G401 (cell line): Measurements from ENCODE around the gene FAM193A. TPM values are rescaled to one million over a fixed set of nuclear protein-coding genes. Genes with fewer than 3 reads are reported as not detected.
"Not testable (repeated sequence)": the region's sequence is repeated elsewhere in the genome, so short reads cannot be mapped to it uniquely, and the experiment has no call there.

Experiments used
- DNase-seq: peaks from one replicate; pipeline ENCODE4 v3.0.0-alpha.2; 2015; ENCODE audit warnings: low spot score
- in situ Hi-C: cut with HindIII; loops from 2 replicates; pipeline ENCODE4 v1.10.0; 2016; ENCODE audit warnings: low sequenced_read_pairs, mixed read lengths
- total RNA-seq: library from RNA; depleted of rRNA; stranded (reverse); fragments of >200 nt; shearing (Covaris generic); gene quantifications from 2 replicates; pipeline ENCODE4 v1.2.3, GENCODE V29; 2014

The FAM193A gene
- total RNA-seq, 1 experiment from 2014 or later, result 26.2 TPM

DNA sequence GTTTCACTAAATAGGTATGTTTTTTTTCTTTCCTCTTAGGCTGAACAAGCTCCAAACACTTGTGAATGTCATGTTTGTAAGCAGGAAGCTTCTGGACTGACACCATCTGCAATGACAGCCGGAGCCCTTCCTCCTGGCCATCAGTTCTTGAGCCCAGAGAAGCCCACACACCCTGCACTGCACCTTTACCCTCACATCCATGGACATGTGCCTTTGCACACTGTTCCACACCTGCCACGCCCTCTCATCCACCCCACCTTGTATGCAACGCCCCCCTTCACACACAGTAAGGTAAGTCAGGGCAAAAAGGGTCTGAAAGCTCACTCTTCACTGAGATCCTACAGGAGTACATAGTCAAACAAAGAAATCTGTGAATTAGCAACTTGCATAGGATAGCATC is 135.6 kb downstream of the FAM193A start:
- in situ Hi-C loops, result no loop called here
- no peak for DNase-seq

DNA sequence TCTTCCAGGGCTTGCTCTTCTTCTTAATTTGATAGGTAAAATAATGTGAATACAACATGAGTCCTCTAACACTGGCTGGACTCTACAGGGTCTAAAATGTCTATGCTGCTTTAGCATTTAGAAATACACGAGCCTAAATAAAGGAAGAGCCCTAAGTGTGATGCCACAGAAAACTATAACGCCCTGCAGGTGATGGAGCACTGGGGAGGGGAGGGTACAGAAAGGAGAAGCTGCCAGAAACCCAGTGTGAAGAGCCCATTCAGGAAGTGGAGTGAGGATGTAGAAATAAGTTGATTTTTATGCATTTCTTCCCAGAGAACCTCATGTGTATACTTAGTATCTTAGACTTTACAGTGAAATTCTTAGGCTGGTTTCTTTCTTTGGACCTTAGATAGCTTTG is 136.3 kb downstream of the FAM193A start:
- in situ Hi-C loops, result no loop called here
- no peak for DNase-seq

GRCh38 chr4:2673157-2673556 is 136.7 kb downstream of the FAM193A start:
- no peak for DNase-seq
- in situ Hi-C loops, result no loop called here

DNA sequence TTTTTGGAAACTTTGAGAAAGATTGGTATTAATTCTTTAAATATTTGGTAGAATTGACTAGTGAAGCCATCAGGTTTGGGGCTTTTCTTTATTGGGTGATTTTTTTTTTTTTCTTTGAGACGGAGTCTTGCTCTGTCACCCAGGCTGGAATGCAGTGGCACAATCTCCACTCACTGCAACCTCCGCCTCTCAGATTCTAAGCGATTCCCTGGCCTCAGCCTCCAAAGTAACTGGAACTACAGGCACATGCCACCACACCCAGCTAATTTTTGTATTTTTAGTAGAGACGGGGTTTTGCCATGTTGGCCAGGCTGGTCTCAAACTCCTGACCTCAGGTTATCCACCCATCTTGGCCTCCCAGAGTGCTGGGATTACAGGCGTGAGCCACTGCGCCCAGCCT is 143.3 kb downstream of the FAM193A start:
- in situ Hi-C loops, DNase-seq: not testable (repeated sequence)

- in situ Hi-C loops, result no loop called here
- DNase-seq, result no peak
These were observed 148.0 kb downstream of the FAM193A start for GRCh38 chr4:2684486-2684885.

GRCh38 chr4:2685541-2685940 is 149.1 kb downstream of the FAM193A start:
- in situ Hi-C loops, result no loop called here

DNA sequence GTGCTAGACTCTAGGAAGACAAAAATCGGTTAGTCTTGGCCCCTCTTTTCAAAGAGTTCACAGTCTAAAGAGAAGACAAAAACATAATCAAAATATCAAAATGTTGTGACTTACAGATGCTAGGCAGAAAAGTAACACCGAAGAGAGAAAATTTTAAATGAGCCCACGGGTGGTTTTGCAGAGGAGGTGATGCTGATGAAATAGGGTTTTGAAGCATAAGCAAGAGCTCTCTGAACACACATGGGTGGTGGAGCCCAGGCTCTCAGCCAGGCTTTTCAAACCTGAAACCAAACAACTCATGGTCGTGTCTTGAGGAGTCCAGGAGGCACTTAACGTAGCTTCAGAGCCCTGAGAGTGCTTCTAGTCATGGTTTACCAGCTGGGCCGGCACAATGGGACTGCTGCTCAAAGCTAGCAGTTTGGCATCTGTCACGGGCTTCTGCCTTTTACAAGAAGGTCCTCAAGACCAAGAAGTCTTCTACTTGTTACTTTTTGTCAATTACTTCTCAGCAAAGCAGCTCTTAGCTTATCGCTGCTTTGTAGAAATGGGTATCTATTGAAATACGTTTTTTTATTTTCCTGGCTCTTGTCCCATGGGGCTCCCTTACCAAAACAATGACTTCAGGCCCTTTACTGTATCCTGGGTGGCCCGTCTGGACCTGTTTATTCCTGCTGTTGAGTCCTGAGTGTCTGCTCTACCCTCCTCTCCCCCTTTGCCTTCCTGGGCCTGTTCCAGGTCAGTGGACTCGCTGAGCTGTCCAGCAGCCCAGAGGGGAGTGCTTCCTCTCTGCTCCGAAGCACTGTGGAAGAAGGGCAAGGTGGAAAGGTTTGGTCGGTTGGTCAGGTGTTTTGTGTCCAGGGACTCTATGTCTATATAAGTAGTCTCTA is 150.2 kb downstream of the FAM193A start:
- in situ Hi-C loops, result no loop called here
- DNase-seq, result no peak

More at GRCh38 chr4:2685541-2685940, 149.1 kb downstream of the FAM193A start:
- DNase-seq, result no peak

DNA sequence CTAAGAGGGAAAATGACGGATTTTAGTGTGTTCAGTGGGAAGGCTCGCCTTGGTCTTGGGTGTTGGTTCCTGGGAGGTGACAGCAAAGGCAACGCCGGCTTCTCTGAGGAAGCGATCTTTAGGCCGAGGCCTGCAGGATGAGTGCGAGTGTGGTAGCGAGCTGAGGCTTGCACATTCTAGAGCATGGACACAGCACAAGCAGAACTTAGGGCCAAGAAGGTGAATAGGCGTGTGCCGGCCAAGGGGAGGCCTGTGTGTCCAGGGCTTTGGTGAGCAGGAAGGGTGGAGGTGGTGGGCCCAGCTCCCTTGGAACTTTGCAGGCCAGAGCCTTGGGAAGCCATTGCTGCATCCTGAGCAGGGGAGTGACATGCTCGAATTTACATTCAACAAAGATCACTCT is 151.8 kb downstream of the FAM193A start:
- in situ Hi-C loops, result no loop called here
- no peak for DNase-seq

DNA sequence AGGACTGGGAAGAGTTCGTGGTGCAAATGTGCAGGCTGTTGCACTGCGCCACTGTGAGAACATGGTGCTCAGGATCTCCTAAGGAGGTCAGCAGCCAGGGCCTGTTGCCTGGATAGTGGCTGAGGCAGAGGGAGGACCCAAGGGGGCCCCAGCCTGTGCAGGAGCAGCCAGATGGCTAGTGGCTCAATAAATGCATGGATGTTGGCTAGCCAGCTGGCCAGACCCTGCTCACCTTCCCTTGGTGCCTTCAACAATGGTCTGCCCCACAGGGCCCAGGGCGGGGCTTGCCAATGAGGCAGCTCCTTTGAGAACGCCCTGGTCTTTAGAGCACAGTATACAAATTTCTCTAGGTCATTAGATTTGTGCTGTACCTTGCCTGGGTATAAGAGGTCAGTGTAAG is 152.2 kb downstream of the FAM193A start:
- in situ Hi-C loops, result no loop called here
- no peak for DNase-seq

DNA sequence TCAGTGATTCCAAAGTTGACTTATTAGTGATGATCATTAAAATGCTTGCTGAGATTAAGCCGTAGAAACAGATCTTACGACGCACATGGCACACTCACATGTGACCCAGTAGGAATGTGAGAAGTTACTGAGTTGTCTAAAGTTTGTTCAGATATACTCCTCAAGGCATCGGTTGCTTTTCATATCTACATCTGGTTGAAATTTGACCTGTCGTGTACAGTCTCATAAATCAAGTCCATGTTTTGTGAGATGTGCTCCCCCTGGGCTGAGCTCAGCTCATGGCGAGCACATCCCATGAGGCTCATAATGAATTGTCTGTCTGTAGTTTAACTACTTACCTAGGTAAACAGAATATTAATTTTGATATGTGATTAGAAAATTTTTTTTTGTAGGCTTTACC is 152.7 kb downstream of the FAM193A start:
- DNase-seq, result no peak
- in situ Hi-C loops, result no loop called here

GRCh38 chr4:2689825-2690700 is 153.6 kb downstream of the FAM193A start:
- DNase-seq, result no peak
- in situ Hi-C loops, result no loop called here

DNA sequence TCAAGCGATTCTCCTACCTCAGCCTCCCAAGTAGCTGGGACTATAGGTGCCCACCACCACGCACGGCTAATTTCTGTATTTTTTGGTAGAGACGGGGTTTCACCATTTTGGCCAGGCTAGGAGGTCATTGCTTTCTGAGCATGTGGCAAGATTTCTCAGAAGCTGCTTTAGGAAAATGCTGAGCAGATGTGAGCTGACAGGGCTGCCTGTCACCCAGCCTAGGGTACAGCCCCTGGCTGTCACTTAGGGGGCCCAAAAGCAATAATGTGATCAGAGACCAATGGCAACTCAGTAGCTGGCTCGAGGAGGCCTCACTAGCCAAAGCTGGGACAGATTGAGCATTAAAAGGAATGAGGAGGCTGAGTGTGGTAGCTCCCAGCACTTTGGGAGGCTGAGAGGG is 154.9 kb downstream of the FAM193A start:
- DNase-seq, result no peak
- in situ Hi-C loops, result no loop called here

- DNase-seq, result no peak
- in situ Hi-C loops, result no loop called here
These were observed 155.5 kb downstream of the FAM193A start for GRCh38 chr4:2691952-2692435.

DNA sequence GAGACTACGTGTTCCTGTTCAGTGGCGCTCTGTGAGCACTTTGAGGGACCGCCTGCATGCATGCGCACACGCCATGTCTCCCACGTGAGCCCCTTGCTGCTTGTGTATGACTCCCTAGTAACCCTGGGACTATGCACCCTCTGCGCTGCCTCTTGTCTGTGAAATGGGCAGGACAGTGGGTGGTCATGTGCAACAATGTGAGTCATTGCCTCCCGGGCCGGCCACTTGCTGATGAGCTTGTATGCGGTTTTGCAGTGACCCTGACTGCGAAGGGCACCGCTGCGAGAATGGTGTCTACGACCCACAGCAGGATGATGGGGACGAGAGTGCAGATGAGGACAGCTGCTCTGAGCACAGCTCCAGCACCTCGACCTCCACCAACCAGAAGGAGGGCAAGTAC is 158.2 kb downstream of the FAM193A start:
- DNase-seq, result no peak
- in situ Hi-C loops, result no loop called here

DNA sequence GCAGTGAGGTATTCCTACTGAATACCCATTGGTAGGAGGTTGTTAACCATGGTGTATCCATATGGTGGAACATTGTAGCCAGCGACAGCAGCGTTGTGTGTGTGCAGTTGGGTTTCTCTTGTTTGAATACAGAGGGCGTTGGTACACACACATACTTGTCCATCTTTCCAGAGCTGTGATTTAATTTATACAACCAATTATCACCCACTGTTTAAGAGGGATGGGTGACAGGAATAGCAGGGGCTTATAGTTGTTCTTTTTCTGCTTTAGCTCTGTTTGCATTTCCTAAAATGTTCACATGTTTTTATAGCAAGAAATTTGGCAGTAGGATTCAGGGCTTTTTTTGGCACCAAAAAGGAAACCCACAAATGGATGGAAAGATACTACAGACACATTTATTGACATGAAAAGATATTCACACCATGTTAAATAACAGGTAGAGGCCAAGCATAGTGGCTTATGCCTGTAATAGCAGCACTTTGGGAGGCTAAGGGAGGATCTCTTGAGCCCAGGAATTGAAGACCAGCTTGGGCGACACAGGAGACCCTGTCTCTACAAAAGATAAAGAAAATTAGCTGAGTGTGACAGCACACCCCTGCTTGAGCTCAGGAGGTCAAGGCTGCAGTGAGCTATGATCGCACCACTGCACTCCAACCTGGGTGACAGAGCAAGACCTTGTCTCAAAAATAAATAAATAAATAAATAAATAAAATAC is 159.1 kb downstream of the FAM193A start:
- in situ Hi-C loops, result no loop called here

GRCh38 chr4:2696423-2696822 is 160.0 kb downstream of the FAM193A start:
- in situ Hi-C loops, result no loop called here
- DNase-seq, result no peak

More for the DNA sequence above, 159.1 kb downstream of the FAM193A start:
- no peak for DNase-seq

DNA sequence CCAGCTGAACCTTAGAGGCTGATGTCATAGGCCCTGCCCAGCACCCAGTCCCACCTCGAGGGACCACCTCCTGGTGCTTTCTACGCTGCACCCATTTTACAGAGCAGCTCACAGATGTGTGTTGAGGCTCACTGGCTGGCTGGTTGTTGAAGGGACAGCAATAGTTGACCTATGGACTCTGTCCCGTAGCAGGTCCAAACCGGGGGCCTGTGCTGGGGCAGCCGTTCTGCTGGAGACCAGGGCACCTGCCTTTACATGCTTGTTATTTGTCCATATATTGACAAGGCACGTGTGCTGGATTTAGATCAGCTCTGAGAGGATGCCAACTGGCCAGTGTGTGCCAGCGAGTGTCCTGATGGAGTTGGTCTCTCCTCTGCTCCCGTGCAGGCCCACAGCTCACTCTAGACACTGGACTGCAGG is 161.6 kb downstream of the FAM193A start:
- in situ Hi-C loops, result no loop called here
- no peak for DNase-seq

DNA sequence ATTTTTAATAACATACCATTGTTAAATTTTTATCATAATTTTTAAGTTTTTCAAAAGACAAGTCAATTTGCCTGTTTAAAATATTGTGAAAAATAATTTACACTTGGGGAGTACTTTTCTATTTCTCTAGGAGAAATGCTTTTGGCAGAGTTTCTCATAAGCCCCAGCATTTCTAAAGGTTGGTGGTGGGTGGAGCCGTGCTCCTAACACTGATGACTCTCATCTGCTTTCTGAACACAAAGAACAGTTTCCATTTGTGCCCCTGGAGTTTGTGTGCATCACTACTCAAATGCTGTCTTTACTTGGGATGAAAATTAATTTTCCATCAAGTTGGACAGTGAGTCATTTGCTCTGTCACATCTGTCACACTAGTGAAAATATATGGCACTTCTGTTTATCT is 162.1 kb downstream of the FAM193A start:
- in situ Hi-C loops, result no loop called here
- no peak for DNase-seq

GRCh38 chr4:2698951-2699505 is 162.6 kb downstream of the FAM193A start:
- no peak for DNase-seq
- in situ Hi-C loops, result no loop called here
